ENCODE measurements around the gene CHERP. TPM values are rescaled to one million over a fixed set of nuclear protein-coding genes. Genes with fewer than 3 reads are reported as not detected.
A peak's percentile ranks its signal among the peaks of the same experiment; 100 is the strongest.
"Not testable (repeated sequence)": the region's sequence is repeated elsewhere in the genome, so short reads cannot be mapped to it uniquely, and the experiment has no call there.

CHERP gene
- total RNA-seq, 4 donors from 2014 or later, result 11.4 to 26.4 (median 22.4) TPM

- DNase-seq, result no peak
- Histone ChIP-seq H3K9me3 (no peaks in the 10 kb centered on the region), H3K27ac (peak overlapping the region in 1 of 4 donors; percentile 25), H3K36me3 (peaks cover 0 to 2% (median 0%) of the 10 kb centered on the region in 3 donors), H3K4me1 (peaks cover 0 to 26% (median 8%) of the 10 kb centered on the region in 4 donors), H3K4me3 (no peak overlapping the region), H3K27me3 (no peaks in the 10 kb centered on the region)
- TF ChIP-seq POLR2A (IDR thresholded peaks at IDR 0.05) (no peak), CTCF (IDR thresholded peaks at IDR 0.05) (no peak)
Observed at GRCh38 chr19:16544473-16545231, 2.4 kb upstream of the CHERP start.

- H3K27ac ChIP-seq, result peak overlapping the region in 1 of 4 donors; percentile 25
- not testable (repeated sequence) for H3K27me3 ChIP-seq, H3K4me3 ChIP-seq, DNase-seq, H3K36me3 ChIP-seq, H3K9me3 ChIP-seq
- H3K4me1 ChIP-seq, result peaks cover 0 to 26% (median 8%) of the 10 kb centered on the region in 4 donors
Observed at GRCh38 chr19:16543734-16544133, 1.5 kb upstream of the CHERP start.

GRCh38 chr19:16542910-16543472 is 754 bp upstream of the CHERP start:
- peaks cover 0 to 16% (median 0%) of the 10 kb centered on the region in 3 donors for H3K36me3 ChIP-seq
- TF ChIP-seq POLR2A (IDR thresholded peaks at IDR 0.05), result no peak
- no peak for TF ChIP-seq CTCF (IDR thresholded peaks at IDR 0.05)
- DNase-seq, result no peak
- H3K27me3 ChIP-seq, result no peaks in the 10 kb centered on the region
- H3K9me3 ChIP-seq, result no peaks in the 10 kb centered on the region
- H3K4me3 ChIP-seq, result peak overlapping the region; percentile 78 to 99 (median 95)
- peaks cover 0 to 26% (median 8%) of the 10 kb centered on the region in 4 donors for H3K4me1 ChIP-seq
- H3K27ac ChIP-seq, result peak overlapping the region; percentile 83 to 90 (median 87)

GRCh38 chr19:16541526-16542044 is 652 bp downstream of the CHERP start:
- TF ChIP-seq CTCF (IDR thresholded peaks at IDR 0.05) (no peak), POLR2A (IDR thresholded peaks at IDR 0.05) (no peak)
- peak overlapping the region; percentile 78 to 99 (median 95) for H3K4me3 ChIP-seq
- no peak for DNase-seq
- no peaks in the 10 kb centered on the region for H3K27me3 ChIP-seq
- H3K4me1 ChIP-seq, result peaks cover 0 to 26% (median 8%) of the 10 kb centered on the region in 4 donors
- H3K27ac ChIP-seq, result peak overlapping the region; percentile 83 to 90 (median 87)
- no peaks in the 10 kb centered on the region for H3K9me3 ChIP-seq
- H3K36me3 ChIP-seq, result peaks cover 0 to 30% (median 0%) of the 10 kb centered on the region in 3 donors

- no peak overlapping the region for H3K27ac ChIP-seq
- TF ChIP-seq POLR2A (IDR thresholded peaks at IDR 0.05) (no peak), CTCF (IDR thresholded peaks at IDR 0.05) (no peak)
- no peak for DNase-seq
- no peaks in the 10 kb centered on the region for H3K27me3 ChIP-seq
- H3K36me3 ChIP-seq, result peaks cover 0 to 37% (median 0%) of the 10 kb centered on the region in 3 donors
- peaks cover 0 to 26% (median 8%) of the 10 kb centered on the region in 4 donors for H3K4me1 ChIP-seq
- H3K9me3 ChIP-seq, result no peaks in the 10 kb centered on the region
- peak overlapping the region in 3 of 4 donors; percentile 78 to 99 (median 95) for H3K4me3 ChIP-seq
Observed at GRCh38 chr19:16540948-16541347, 1.3 kb downstream of the CHERP start.

GRCh38 chr19:16537111-16537510 is 5.1 kb downstream of the CHERP start:
- Histone ChIP-seq H3K9me3 (no peaks in the 10 kb centered on the region), H3K36me3 (peaks cover 0 to 75% (median 0%) of the 10 kb centered on the region in 3 donors), H3K27ac (no peak overlapping the region), H3K4me3 (no peak overlapping the region), H3K27me3 (no peaks in the 10 kb centered on the region), H3K4me1 (peaks cover 0 to 11% (median 4%) of the 10 kb centered on the region in 4 donors)
- DNase-seq, result no peak
- TF ChIP-seq CTCF (IDR thresholded peaks at IDR 0.05) (no peak), POLR2A (IDR thresholded peaks at IDR 0.05) (no peak)

Measured in Peyer's patch (tissue), 4 donors.